HL-60 (cell line): ENCODE results near the gene GDF7.
A peak's percentile ranks its signal among the peaks of the same experiment; 100 is the strongest.

Source experiments
- DNase-seq, 2 experiments: peaks; one replicate each; pipeline ENCODE4 v3.0.0-alpha.2; 2010 to 2020; ENCODE audit warnings: low read depth in 1 of 2, low spot score in 1 of 2
- H3K27ac ChIP-seq: fragments of 250-450 bp; sonication (Bioruptor Pico); replicated peaks from 2 replicates; pipeline ENCODE4 v1.5.1; 2020; ENCODE audit warnings: mild to moderate bottlenecking, moderate library complexity
- H3K27me3 ChIP-seq: fragments of 250-450 bp; sonication (Bioruptor Pico); 2 replicates; pipeline ENCODE4 v1.5.1; 2021; ENCODE audit warnings: mild to moderate bottlenecking, moderate library complexity; ENCODE audit not compliant: insufficient read depth, poor library complexity, severe bottlenecking
- H3K4me3 ChIP-seq: replicated peaks from 2 replicates; pipeline ENCODE4 v1.5.1; 2011; ENCODE audit warnings: mild to moderate bottlenecking, control low read depth, low read length; ENCODE audit not compliant: insufficient read depth
- GABPA ChIP-seq: IDR thresholded peaks from 2 replicates; pipeline ENCODE4 v1.6.1; 2012; ENCODE audit warnings: low read depth
- POLR2AphosphoS5 ChIP-seq: IDR thresholded peaks from 2 replicates; pipeline ENCODE4 v1.6.1; 2012; ENCODE audit warnings: low read depth
- SPI1 ChIP-seq: IDR thresholded peaks from 2 replicates; pipeline ENCODE4 v1.6.1; 2012; ENCODE audit warnings: low read depth, mild to moderate bottlenecking, borderline replicate concordance
- TF ChIP-seq, protein P1 (sequence below): IDR thresholded peaks from one replicate; pipeline ENCODE4 v1.5.1; 2011; ENCODE audit warnings: low read length, control low read depth, inconsistent platforms; ENCODE audit not compliant: insufficient read depth
- TF ChIP-seq, protein P2 (sequence below): IDR thresholded peaks from 2 replicates; pipeline ENCODE4 v1.6.1; 2012; ENCODE audit warnings: low read depth; ENCODE audit not compliant: insufficient replicate concordance

GDF7 gene

DNA sequence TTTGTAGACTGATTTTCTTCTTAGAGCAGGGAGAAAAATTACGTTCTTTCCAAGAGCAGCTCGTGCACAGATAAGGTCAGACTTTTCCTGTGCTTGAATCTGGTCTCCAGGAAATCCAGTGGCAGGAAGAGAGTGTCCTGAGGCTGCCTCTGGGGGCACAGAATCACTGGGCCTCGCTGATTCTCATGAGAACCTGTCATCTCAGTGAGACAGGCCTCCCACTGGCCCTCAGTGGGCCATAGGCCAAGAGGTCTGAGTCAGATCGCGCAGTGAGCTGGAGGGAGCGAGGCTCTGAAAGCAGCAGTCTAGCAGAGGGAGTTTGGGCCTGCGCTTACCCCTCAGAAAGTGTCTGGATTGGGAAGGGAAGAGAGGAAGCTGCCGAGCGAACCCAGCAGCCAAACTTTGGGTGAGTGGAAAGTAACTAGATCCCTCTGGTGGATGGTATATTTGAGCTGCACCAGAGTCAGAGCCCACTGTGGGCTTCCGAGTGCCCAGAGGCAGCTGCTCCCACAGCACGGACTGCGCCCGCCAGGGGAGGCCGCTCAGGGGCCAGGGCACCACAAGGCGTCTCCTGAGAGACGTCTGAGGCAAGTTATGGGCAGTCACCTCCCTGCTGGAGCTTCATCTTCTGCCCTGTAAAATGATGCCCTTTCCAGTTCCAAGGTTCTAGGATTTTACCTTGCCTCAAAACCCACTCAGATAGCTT, 8.2 kb downstream of the GDF7 start:
- no peak overlapping the region for H3K27ac ChIP-seq
- no peak for DNase-seq
- TF ChIP-seq SPI1: no peak
- TF ChIP-seq, protein P1, sequence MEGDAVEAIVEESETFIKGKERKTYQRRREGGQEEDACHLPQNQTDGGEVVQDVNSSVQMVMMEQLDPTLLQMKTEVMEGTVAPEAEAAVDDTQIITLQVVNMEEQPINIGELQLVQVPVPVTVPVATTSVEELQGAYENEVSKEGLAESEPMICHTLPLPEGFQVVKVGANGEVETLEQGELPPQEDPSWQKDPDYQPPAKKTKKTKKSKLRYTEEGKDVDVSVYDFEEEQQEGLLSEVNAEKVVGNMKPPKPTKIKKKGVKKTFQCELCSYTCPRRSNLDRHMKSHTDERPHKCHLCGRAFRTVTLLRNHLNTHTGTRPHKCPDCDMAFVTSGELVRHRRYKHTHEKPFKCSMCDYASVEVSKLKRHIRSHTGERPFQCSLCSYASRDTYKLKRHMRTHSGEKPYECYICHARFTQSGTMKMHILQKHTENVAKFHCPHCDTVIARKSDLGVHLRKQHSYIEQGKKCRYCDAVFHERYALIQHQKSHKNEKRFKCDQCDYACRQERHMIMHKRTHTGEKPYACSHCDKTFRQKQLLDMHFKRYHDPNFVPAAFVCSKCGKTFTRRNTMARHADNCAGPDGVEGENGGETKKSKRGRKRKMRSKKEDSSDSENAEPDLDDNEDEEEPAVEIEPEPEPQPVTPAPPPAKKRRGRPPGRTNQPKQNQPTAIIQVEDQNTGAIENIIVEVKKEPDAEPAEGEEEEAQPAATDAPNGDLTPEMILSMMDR: no peak
- no peak for TF ChIP-seq GABPA
- TF ChIP-seq, protein P2, sequence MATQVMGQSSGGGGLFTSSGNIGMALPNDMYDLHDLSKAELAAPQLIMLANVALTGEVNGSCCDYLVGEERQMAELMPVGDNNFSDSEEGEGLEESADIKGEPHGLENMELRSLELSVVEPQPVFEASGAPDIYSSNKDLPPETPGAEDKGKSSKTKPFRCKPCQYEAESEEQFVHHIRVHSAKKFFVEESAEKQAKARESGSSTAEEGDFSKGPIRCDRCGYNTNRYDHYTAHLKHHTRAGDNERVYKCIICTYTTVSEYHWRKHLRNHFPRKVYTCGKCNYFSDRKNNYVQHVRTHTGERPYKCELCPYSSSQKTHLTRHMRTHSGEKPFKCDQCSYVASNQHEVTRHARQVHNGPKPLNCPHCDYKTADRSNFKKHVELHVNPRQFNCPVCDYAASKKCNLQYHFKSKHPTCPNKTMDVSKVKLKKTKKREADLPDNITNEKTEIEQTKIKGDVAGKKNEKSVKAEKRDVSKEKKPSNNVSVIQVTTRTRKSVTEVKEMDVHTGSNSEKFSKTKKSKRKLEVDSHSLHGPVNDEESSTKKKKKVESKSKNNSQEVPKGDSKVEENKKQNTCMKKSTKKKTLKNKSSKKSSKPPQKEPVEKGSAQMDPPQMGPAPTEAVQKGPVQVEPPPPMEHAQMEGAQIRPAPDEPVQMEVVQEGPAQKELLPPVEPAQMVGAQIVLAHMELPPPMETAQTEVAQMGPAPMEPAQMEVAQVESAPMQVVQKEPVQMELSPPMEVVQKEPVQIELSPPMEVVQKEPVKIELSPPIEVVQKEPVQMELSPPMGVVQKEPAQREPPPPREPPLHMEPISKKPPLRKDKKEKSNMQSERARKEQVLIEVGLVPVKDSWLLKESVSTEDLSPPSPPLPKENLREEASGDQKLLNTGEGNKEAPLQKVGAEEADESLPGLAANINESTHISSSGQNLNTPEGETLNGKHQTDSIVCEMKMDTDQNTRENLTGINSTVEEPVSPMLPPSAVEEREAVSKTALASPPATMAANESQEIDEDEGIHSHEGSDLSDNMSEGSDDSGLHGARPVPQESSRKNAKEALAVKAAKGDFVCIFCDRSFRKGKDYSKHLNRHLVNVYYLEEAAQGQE: no peak
- no peak for TF ChIP-seq POLR2AphosphoS5
- H3K27me3 ChIP-seq: no peaks in the 10 kb centered on the region
- no peak overlapping the region for H3K4me3 ChIP-seq

- no peak overlapping the region for H3K27ac ChIP-seq
- no peaks in the 10 kb centered on the region for H3K27me3 ChIP-seq
Observed at GRCh38 chr2:20675701-20676352, 8.9 kb downstream of the GDF7 start.

DNA sequence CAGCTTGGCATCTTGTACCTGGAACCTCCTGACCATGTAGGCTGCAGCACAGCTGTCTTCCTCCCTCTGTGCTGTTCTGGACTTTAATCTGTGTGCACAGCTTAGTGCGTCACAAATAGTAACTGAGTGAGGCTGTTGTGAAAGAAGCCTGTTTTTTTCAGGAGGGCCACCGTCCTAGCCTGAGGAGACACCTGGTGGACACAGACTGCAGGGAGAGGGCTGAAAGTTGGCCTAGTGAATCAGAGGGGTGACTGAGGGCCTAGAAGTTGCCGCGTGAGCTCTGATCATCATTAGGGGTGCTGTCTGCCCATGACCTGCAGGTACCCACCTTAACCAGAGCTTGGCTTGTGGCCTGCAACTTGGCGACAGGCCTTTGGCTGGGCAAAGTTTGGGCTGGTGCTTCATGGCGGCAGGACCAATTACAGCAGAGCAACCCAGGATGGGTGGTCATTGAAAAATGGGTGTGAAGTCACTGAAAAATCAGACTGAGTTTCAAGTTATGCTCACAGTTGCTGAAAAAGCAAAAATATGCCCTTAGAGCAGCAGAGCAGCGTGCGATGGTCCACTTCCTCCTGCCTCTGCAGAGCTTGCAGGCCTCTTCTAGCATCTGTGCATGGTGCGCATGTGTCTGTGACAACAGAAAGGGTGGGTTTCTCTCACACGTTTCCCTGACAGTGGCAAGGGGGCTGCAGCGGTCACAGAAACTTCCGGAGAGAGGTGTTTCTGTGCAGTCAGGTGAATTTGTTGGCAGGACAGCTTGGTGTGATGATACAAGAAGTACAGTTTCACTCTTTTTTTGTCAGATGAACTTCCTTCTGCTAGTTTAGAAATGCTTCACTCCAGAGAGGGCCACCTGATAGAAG, 9.6 kb downstream of the GDF7 start:
- no peak overlapping the region for H3K4me3 ChIP-seq
- TF ChIP-seq, protein P2: no peak
- TF ChIP-seq POLR2AphosphoS5: no peak; the same call in 1 of the 2 replicates
- TF ChIP-seq, protein P1: no peak
- TF ChIP-seq SPI1: no peak
- no peak for DNase-seq

More at GRCh38 chr2:20675701-20676352, 8.9 kb downstream of the GDF7 start:
- peak in 1 of 2 experiments; percentile 49 for DNase-seq
- TF ChIP-seq POLR2AphosphoS5 (no peak), SPI1 (no peak; the same call in 1 of the 2 replicates), GABPA (no peak)
- TF ChIP-seq, protein P2: no peak
- H3K4me3 ChIP-seq: no peak overlapping the region

More for the DNA sequence above, 9.6 kb downstream of the GDF7 start:
- Histone ChIP-seq H3K27ac (no peak overlapping the region), H3K27me3 (no peaks in the 10 kb centered on the region)
